Uterus (tissue), 4 donors: ENCODE data around the gene TRAF2. TPM values are rescaled to one million over a fixed set of nuclear protein-coding genes. Genes with fewer than 3 reads are reported as not detected.

ENCODE experiments used
- DNase-seq, 2 donors: peaks; one replicate each; pipeline ENCODE4 v3.0.0-alpha.2; 2019 to 2020
- H3K27ac ChIP-seq, 2 donors: fragments of 200-600 bp; sonication (generic); 1 replicate in 1 of 2; 2 replicates in 1 of 2; pipeline ENCODE4 v1.5.1; 2016 to 2018
- H3K27me3 ChIP-seq, 2 donors: fragments of 200-600 bp; sonication (generic); one replicate each; pipeline ENCODE4 v1.5.1; 2018 to 2019; ENCODE audit warnings: control low read depth in 1 of 2
- H3K36me3 ChIP-seq, 2 donors: fragments of 200-600 bp; sonication (generic); one replicate each; pipeline ENCODE4 v1.5.1; 2019; ENCODE audit warnings: control low read depth in 1 of 2
- H3K4me1 ChIP-seq, 2 donors: fragments of 200-600 bp; sonication (generic); one replicate each; pipeline ENCODE4 v1.5.1; 2018 to 2019; ENCODE audit warnings: control low read depth in 1 of 2
- H3K4me3 ChIP-seq, 2 donors: fragments of 200-600 bp; sonication (generic); 1 replicate in 1 of 2; 2 replicates in 1 of 2; pipeline ENCODE4 v1.5.1; 2018 to 2019; ENCODE audit warnings: mild to moderate bottlenecking in 1 of 2
- H3K9me3 ChIP-seq, 2 donors: fragments of 200-600 bp; sonication (generic); one replicate each; pipeline ENCODE4 v1.5.1; 2019; ENCODE audit warnings: control low read depth in 1 of 2
- POLR2A ChIP-seq, 2 donors: fragments of 450-650 bp; IDR thresholded peaks; one replicate each; pipeline ENCODE4 v1.6.1; 2016; ENCODE audit warnings: antibody characterized with exemption in 2 of 2, mild to moderate bottlenecking in 1 of 2, moderate library complexity in 1 of 2
- intact Hi-C: fragments of 100-400 bp; cut with DNase I; formaldehyde crosslinking; loops from one replicate; pipeline ENCODE4 v1.15.1; 2023; ENCODE audit warnings: low total_unique reads
- total RNA-seq, 4 donors: library from RNA; depleted of rRNA in 3 of 4; stranded (reverse); fragments of >200 nt in 3 of 4; gene quantifications; one replicate each; pipeline versions ENCODE4 v1.1.0 to v1.2.4, GENCODE V29; 2014 to 2023
- TF ChIP-seq, protein P1 (sequence below), 4 experiments: fragments of 200-600 bp in 2 of 4; fragments of 450-650 bp in 2 of 4; sonication (generic) in 2 of 4; IDR thresholded peaks; one replicate each; pipeline ENCODE4 v1.5.1; 2016 to 2019; ENCODE audit warnings: antibody characterized with exemption in 4 of 4, mild to moderate bottlenecking in 2 of 4, moderate library complexity in 1 of 4
- donor health status: DM: yes; HTN: yes; CAD: no.

The TRAF2 gene
- total RNA-seq, 4 donors from 2014 or later = 0.88 to 22.1 (median 11.9) TPM

DNA sequence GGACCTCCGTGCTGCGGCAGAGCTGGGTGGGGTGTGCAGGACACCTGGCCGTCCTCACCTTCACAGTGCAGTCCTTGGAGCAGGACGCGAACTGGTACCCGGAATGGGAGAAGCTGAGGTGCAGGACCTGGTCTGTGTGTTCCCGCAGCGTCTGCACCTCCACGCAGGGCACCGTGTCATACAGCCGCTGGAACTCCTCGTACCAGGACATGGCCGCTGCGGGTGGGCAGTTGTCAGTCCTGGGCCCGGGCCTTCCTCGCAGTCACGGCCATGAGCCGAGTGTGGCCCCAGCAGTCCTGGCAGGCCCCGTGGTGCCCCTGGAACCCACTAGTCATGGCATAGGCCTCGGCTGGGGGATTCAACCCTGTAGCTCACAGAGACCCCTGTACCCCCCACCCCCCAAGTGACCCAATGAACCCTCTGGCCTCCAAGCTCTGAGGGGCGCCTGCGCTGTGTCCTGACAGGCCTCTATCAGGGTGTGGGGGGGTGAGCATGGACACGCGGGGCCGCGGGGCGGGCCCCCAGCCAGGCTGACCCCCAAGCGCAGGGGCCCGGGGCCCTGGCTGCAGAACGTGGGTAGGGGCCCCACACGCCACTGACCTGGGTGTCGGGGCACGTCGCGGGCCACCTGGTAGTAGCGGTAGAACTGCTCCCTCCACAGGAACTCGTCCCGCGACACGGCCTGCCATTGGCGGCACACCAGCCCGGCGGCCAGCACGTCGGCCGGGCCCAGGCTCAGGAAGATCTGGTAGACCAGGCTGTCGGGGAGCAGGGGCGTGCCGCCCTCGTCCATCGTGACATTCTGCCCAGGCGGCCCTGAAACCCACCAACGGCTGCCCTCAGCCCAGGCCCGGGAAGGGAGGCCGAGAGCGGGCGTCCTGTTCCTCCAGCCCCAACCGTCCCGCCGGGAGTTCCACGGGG lies 57.2 kb downstream of the TRAF2 start:
- Histone ChIP-seq H3K4me1 (peaks cover 0 to 9% of the 10 kb centered on the region in 2 donors), H3K27ac (peak overlapping the region; percentile 79 to 84), H3K9me3 (no peaks in the 10 kb centered on the region), H3K36me3 (no peaks in the 10 kb centered on the region), H3K4me3 (peak overlapping the region; percentile 64 to 84), H3K27me3 (no peaks in the 10 kb centered on the region)
- TF ChIP-seq, protein P1, sequence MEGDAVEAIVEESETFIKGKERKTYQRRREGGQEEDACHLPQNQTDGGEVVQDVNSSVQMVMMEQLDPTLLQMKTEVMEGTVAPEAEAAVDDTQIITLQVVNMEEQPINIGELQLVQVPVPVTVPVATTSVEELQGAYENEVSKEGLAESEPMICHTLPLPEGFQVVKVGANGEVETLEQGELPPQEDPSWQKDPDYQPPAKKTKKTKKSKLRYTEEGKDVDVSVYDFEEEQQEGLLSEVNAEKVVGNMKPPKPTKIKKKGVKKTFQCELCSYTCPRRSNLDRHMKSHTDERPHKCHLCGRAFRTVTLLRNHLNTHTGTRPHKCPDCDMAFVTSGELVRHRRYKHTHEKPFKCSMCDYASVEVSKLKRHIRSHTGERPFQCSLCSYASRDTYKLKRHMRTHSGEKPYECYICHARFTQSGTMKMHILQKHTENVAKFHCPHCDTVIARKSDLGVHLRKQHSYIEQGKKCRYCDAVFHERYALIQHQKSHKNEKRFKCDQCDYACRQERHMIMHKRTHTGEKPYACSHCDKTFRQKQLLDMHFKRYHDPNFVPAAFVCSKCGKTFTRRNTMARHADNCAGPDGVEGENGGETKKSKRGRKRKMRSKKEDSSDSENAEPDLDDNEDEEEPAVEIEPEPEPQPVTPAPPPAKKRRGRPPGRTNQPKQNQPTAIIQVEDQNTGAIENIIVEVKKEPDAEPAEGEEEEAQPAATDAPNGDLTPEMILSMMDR (IDR thresholded peaks at IDR 0.05) = no peak
- no peak for TF ChIP-seq POLR2A (IDR thresholded peaks at IDR 0.05)
- no peak for DNase-seq
- intact Hi-C loops = no loop called here

DNA sequence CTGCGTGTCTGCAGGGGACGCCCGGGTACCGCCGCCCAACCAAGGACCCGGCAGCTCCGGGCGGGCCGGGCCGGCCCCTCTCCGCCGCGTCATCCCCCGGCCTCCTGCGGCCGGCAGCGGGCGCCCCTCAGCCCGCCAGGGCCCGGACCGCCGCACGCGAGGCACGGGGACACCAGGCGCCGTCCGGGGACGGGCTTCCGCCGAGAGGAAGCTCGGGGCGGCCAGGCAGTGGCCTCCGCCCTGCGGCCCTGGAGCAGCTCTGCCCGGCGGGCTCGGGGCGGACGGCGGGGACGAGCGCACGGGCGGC lies 57.8 kb downstream of the TRAF2 start:
- Histone ChIP-seq H3K4me1 (peaks cover 0 to 9% of the 10 kb centered on the region in 2 donors), H3K4me3 (peak overlapping the region; percentile 64 to 84), H3K36me3 (no peaks in the 10 kb centered on the region), H3K9me3 (no peaks in the 10 kb centered on the region), H3K27ac (peak overlapping the region; percentile 79 to 84), H3K27me3 (no peaks in the 10 kb centered on the region)
- no peak for DNase-seq
- TF ChIP-seq, protein P1 (IDR thresholded peaks at IDR 0.05) = peak in 1 of 4 experiments; percentile 2
- TF ChIP-seq POLR2A (IDR thresholded peaks at IDR 0.05) = no peak
- intact Hi-C loops = no loop called here

DNA sequence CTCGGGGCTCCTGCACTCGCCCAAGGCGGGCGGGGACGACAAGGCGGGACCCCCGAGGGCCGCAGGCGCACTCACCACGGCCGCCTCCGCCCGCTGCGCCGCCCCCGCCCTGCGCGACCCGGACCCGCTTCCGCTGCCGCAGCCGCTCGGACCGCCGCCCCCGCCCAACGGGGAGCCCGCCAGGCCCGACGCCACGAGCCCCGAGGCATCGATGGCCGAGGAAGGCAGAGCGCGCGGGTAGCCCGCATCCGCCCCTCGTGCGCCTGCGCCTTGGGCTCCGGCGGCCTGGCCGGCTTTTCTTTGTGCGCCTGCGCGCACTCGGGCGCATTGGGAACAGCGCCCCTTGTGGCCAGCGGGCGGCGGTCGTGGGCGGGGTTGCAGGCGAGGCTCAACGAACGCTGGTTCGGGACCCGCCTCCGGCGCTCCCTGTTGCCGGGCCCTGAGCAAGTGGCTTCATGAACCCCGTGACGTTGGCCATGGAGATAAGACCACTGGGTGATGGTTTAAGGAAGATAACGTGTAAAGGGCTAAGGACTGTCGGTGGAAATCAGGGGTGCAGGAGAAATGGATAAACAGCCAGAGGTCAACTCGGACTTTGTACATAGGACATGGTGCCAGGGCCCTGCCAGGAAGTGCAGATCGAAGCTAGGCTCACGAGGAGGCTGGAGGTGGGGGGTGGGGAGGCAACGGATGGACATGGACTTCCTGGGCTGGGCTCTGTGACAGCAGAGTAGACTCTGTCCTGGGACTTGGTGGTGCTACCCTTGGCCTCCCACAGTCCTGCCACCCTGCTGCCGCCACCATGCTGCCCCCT lies 58.4 kb downstream of the TRAF2 start, which contains the start of the genes C8G and FBXW5:
C8G (plus strand) TSS at position 725 of the 814 bp plus-strand sequence; CDS start at position 803, 78 bp downstream.
FBXW5 (minus strand) TSS at position 220 of the 814 bp plus-strand sequence. CDS start 655 bp downstream, outside the sequence.
- peak within 1 kb of the TSS; percentile 64 to 84 for H3K4me3 ChIP-seq
- peak; percentile 88 to 95 for DNase-seq
- peak; percentile 21 to 85 for TF ChIP-seq POLR2A (IDR thresholded peaks at IDR 0.05)
- TF ChIP-seq, protein P1 (IDR thresholded peaks at IDR 0.05) = peak; percentile 99 to 100 (median 99)
- H3K9me3 ChIP-seq = no peaks in the 10 kb centered on the region
- no peaks in the 10 kb centered on the region for H3K36me3 ChIP-seq
- no peaks in the 10 kb centered on the region for H3K27me3 ChIP-seq
- intact Hi-C loops = no loop called here
- H3K4me1 ChIP-seq = peaks cover 0 to 9% of the 10 kb centered on the region in 2 donors
- H3K27ac ChIP-seq = peak within 1 kb of the TSS; percentile 79 to 84

DNA sequence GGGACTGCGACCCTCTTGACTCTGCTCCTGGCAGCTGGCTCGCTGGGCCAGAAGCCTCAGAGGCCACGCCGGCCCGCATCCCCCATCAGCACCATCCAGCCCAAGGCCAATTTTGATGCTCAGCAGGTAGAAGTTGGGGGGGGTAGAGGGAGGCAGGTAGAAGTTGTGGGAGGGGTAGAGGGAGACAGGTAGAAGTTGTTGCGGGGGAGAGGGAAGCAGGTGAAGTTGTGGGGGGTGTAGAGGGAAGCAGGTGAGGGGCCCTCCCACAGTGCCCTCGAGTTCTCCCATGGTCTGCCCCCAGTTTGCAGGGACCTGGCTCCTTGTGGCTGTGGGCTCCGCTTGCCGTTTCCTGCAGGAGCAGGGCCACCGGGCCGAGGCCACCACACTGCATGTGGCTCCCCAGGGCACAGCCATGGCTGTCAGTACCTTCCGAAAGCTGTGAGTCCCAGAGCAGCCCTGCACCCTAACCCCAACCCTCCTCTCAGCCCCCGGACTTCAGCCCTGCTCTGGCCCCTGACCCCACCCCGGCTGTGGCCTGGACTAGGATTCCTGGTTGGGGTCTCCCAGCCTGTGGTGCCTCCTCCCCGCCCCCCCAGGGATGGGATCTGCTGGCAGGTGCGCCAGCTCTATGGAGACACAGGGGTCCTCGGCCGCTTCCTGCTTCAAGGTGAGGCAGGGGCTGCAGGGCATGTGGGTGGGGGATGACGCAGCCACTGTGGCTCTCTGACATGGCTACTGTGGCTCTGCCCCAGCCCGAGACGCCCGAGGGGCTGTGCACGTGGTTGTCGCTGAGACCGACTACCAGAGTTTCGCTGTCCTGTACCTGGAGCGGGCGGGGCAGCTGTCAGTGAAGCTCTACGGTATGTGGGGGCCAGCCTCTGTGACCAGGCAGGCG lies 59.3 kb downstream of the TRAF2 start:
- no peaks in the 10 kb centered on the region for H3K27me3 ChIP-seq
- peaks cover 0 to 9% of the 10 kb centered on the region in 2 donors for H3K4me1 ChIP-seq
- H3K9me3 ChIP-seq = no peaks in the 10 kb centered on the region
- H3K36me3 ChIP-seq = no peaks in the 10 kb centered on the region
- no peak for DNase-seq
- H3K27ac ChIP-seq = no peak overlapping the region
- intact Hi-C loops = no loop called here
- no peak overlapping the region for H3K4me3 ChIP-seq
- no peak for TF ChIP-seq POLR2A (IDR thresholded peaks at IDR 0.05)
- TF ChIP-seq, protein P1 (IDR thresholded peaks at IDR 0.05) = no peak
